Hindlimb muscle (tissue), 1 donor: ENCODE measurements around the gene MARVELD3. TPM values are rescaled to one million over a fixed set of nuclear protein-coding genes. Genes with fewer than 3 reads are reported as not detected.
"Not testable (repeated sequence)": the region's sequence is repeated elsewhere in the genome, so short reads cannot be mapped to it uniquely, and the experiment has no call there.

Experiments used
- DNase-seq: peaks from one replicate; pipeline ENCODE4 v3.0.0-alpha.2; 2013
- polyA plus RNA-seq: library from polyadenylated mRNA; unstranded; fragments of 120-200 nt; gene quantifications from one replicate; pipeline ENCODE4 v1.2.1, GENCODE V29; 2013; ENCODE audit not compliant: insufficient read length

The MARVELD3 gene
- polyA plus RNA-seq, 1 donor: 0.15 TPM

DNA sequence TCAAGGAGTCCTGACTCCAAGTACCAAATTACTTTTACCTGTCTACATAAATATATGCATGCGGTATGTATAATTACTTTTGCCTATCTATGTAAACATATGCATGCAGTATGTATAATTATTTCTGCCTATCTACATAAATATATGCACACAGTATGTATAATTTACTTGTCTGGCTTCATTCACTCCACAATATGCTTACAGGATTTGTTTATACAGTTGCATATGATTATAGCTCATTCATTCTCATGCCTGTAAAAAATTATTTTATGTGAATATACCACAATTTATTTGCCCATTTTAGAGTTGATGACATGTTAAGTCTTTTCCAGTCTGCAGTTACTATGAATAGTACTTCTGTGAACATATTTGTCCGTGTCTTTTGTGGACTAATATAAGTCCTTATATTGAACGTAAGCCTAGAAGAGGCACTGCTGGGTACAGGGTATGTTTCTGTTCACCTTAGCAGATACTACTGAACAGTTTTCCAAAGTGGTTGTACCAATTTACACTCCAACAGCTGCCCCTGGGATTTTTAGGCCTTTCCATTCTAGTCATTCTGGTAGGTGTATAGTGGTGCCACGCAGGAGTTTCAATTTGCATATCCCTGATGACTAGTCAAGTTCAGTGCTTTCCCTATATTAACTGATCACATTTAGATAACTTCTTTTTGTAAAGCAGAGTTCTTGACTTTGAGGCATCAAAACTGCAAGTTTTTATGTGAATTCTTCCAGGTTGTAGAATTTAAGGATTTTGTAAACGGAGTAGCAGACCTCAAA lies 47.0 kb downstream of the MARVELD3 start:
- no peak for DNase-seq

DNA sequence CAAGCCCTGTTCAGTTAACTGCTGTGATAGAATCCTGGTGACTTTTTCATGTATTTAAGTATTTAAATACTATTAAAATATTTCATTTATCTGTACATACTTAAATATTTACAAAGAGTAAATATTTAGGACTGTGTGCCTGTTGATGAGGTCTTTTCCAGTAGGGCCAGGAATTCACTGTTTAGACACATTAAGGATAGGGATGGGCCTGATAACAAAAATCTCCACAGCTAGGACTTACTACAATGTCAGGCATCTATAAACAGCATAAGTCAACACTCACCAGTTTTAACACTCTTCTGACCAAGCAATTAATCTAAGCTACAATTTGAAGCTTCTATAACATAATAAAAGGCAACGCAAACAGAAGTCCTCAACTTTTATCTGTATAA lies 47.6 kb downstream of the MARVELD3 start:
- DNase-seq: no peak

DNA sequence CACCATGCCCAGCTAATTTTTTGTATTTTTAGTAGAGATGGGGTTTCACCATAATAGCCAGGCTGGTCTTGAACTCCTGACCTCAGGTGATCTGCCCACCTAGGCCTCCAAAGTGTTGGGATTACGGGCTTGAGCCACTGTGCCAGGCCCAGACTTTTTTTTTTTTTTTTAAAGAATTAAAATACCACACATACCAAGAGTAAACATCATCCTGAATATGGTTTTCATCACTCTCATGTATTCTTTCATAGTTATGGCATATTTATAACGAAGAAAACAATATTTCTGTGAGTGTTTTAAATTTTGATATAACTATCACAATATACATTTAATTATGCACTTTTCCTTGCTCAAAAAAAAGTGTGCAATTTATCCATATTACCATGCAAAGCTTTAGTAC lies 48.2 kb downstream of the MARVELD3 start:
- no peak for DNase-seq

DNA sequence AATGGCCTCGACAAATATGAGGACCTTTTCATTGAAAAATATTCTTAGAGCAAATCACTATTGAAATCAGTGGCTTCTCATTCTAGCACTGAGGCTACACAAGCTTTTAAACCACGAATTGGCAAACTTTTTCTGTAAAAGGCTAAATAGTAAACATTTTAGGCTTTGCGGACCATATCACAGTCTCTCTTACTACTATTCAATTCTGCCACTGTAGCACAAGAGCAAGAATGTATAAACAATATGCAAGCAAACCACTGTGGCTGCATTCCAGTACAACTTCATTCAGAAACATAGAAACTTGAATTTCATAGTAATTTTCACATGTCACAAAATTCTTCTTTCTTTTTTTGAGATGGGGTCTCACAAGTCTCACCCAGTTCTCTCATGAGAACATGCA lies 49.4 kb downstream of the MARVELD3 start:
- DNase-seq: no peak

DNA sequence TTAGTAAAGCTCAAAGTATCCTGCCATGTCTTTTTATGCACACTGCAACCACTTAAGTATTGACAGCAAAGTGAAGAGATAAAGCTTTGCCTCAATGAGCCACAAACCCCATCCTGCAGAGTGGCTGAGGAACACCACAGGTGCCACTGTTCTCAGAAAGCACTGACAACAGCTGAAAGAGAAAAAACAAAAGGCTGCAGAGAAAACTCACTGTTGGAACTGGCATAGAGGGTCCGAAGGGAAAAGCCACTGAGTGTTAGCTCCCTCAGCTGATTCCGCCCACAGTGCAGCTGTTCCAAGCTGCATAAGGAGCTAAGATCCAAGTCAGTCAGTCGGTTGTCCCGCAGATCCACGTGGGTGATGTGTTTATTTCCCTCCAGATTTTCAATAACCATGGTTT lies 50.3 kb downstream of the MARVELD3 start:
- no peak for DNase-seq

DNA sequence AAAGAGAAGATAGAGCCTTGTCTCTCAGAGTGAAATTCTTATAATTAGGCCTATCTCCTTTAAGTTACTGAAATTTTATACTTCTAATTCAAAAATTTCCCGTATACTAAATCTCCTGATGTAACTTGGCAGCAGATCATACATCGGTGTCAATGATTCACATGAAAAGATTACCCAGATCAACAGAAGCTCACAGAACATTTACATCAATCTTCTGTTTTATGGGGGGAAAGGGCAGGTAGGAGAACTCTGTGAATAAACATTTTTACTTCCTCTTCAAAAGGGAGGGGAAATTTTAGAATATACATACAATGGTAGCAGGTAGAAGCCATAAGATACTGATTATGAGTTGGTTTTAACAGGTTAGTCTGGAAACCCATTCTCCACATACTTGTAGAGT lies 55.4 kb downstream of the MARVELD3 start:
- DNase-seq: no peak

DNA sequence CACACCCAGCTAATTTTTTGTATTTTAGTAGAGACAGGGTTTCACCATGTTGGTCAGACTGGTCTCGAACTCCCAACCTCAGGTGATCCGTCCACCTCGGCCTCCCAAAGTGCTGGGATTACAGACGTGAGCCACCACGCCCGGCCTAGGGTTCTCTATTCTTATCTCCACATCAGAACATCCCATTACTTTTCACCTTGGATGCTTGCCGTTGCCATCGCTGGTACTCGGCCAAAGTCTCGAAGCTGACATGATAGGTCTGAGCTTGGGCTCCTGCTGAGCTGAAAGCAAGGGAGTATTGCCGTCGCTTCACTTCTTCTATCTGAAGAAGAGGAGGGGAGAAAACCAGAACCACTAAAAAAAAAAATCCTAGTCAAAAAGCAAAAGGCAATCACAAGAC lies 58.3 kb downstream of the MARVELD3 start:
- not testable (repeated sequence) for DNase-seq

Other genes starting within 250 kb of the MARVELD3 start
- not detected for gene TLE7, start 184.1 kb upstream of the MARVELD3 start, polyA plus RNA-seq
- gene ZNF23, start 163.9 kb upstream of the MARVELD3 start, polyA plus RNA-seq: 12.1 TPM
- 2.6 TPM for gene ZNF19, start 136.9 kb upstream of the MARVELD3 start, polyA plus RNA-seq
- gene CHST4, start 99.8 kb upstream of the MARVELD3 start, polyA plus RNA-seq: not detected
- gene TAT, start 49.1 kb upstream of the MARVELD3 start, polyA plus RNA-seq: not detected
- 6.3 TPM for gene PHLPP2, start 98.5 kb downstream of the MARVELD3 start, polyA plus RNA-seq
- 49.0 TPM for gene AP1G1, start 182.7 kb downstream of the MARVELD3 start, polyA plus RNA-seq
- gene ATXN1L, start 219.8 kb downstream of the MARVELD3 start, polyA plus RNA-seq: 17.8 TPM